GM12878 (cell line): ENCODE data around the gene GPER1. TPM values are rescaled to one million over a fixed set of nuclear protein-coding genes. Genes with fewer than 3 reads are reported as not detected.
A peak's percentile ranks its signal among the peaks of the same experiment; 100 is the strongest.

Experiments used
- EGR1 ChIP-seq, 2 experiments: IDR thresholded peaks; 1 replicate in 1 of 2; 2 replicates in 1 of 2; pipeline ENCODE4 v1.6.1; 2011 to 2012; ENCODE audit warnings: low read depth in 2 of 2, low read length in 2 of 2, borderline replicate concordance in 1 of 2, mild to moderate bottlenecking in 1 of 2, moderate library complexity in 1 of 2
- ESRRA ChIP-seq: IDR thresholded peaks from 2 replicates; pipeline ENCODE4 v1.6.1; 2012; ENCODE audit warnings: mild to moderate bottlenecking, low read length, improper control_type of control experiment
- FOXM1 ChIP-seq: IDR thresholded peaks from 2 replicates; pipeline ENCODE4 v1.6.1; 2012; ENCODE audit warnings: low read depth, mild to moderate bottlenecking, inconsistent platforms, low read length, moderate library complexity
- HCFC1 ChIP-seq: fragments of 150-350 bp; IDR thresholded peaks from 2 replicates; pipeline ENCODE4 v1.6.1; 2014; ENCODE audit warnings: low read length
- HDAC6 ChIP-seq: fragments of 200-600 bp; sonication (generic); IDR thresholded peaks from one replicate; pipeline ENCODE4 v1.8.0; 2017; ENCODE audit warnings: antibody characterized with exemption; ENCODE audit not compliant: unreplicated experiment
- IKZF2 ChIP-seq, 2 experiments: fragments of 450-650 bp; IDR thresholded peaks; 2 replicates each; pipeline ENCODE4 v1.6.1; 2017; ENCODE audit warnings: mild to moderate bottlenecking in 2 of 2, moderate library complexity in 2 of 2
- KLF5 ChIP-seq: fragments of 450-650 bp; IDR thresholded peaks from 2 replicates; pipeline ENCODE4 v1.6.1; 2014; ENCODE audit warnings: mild to moderate bottlenecking; ENCODE audit not compliant: partially characterized antibody
- MEF2A ChIP-seq: IDR thresholded peaks from 2 replicates; pipeline ENCODE4 v1.6.1; 2011; ENCODE audit warnings: low read depth, mild to moderate bottlenecking, low read length, moderate library complexity; ENCODE audit not compliant: insufficient read depth
- MEF2B ChIP-seq: fragments of 450-650 bp; IDR thresholded peaks from 2 replicates; pipeline ENCODE4 v1.6.1; 2018; ENCODE audit warnings: mild to moderate bottlenecking, moderate library complexity; ENCODE audit not compliant: partially characterized antibody, poor library complexity, severe bottlenecking
- NFIC ChIP-seq: IDR thresholded peaks from 2 replicates; pipeline ENCODE4 v1.6.1; 2012; ENCODE audit warnings: low read depth, mild to moderate bottlenecking, inconsistent platforms, low read length, moderate library complexity
- NR2F1 ChIP-seq: fragments of 450-650 bp; conservative IDR thresholded peaks from 2 replicates; pipeline ENCODE4 v1.6.1; 2017; ENCODE audit warnings: mild to moderate bottlenecking
- NRF1 ChIP-seq: conservative IDR thresholded peaks from 2 replicates; pipeline ENCODE4 v1.6.1; 2011; ENCODE audit warnings: mild to moderate bottlenecking, low read depth, low read length, improper control_type of control experiment
- PML ChIP-seq: IDR thresholded peaks from 2 replicates; pipeline ENCODE4 v1.6.1; 2012; ENCODE audit warnings: low read length, inconsistent platforms
- RELA ChIP-seq: fragments of 450-650 bp; IDR thresholded peaks from 2 replicates; pipeline ENCODE4 v1.8.0; 2014; ENCODE audit warnings: borderline replicate concordance; ENCODE audit not compliant: partially characterized antibody
- RUNX3 ChIP-seq: IDR thresholded peaks from 2 replicates; pipeline ENCODE4 v1.6.1; 2012; ENCODE audit warnings: low read length, inconsistent platforms
- SIX5 ChIP-seq: IDR thresholded peaks from 2 replicates; pipeline ENCODE4 v1.6.1; 2011; ENCODE audit warnings: mild to moderate bottlenecking, low read depth, low read length, moderate library complexity; ENCODE audit not compliant: severe bottlenecking
- SREBF1 ChIP-seq: IDR thresholded peaks from 2 replicates; pipeline ENCODE4 v1.6.1; 2012; ENCODE audit warnings: mild to moderate bottlenecking, low read length
- SUPT20H ChIP-seq: IDR thresholded peaks from 2 replicates; pipeline ENCODE4 v1.6.1; 2011; ENCODE audit warnings: low read depth, mild to moderate bottlenecking, low read length, moderate library complexity, borderline replicate concordance; ENCODE audit not compliant: control insufficient read depth
- TARDBP ChIP-seq: IDR thresholded peaks from 2 replicates; pipeline ENCODE4 v1.6.1; 2016; ENCODE audit warnings: borderline replicate concordance
- ZBTB40 ChIP-seq: fragments of 450-650 bp; IDR thresholded peaks from 2 replicates; pipeline ENCODE4 v1.6.1; 2016; ENCODE audit warnings: mild to moderate bottlenecking, moderate library complexity, borderline replicate concordance
- ZSCAN29 ChIP-seq: fragments of 450-650 bp; IDR thresholded peaks from 2 replicates; pipeline ENCODE4 v1.6.1; 2017; ENCODE audit warnings: mild to moderate bottlenecking, moderate library complexity
- polyA plus RNA-seq, 11 experiments: library from polyadenylated mRNA; depleted of rRNA in 4 of 11; unstranded in 6 of 11; stranded (reverse) in 5 of 11; fragments of >200 nt; fragmentation: Nextera tagmentation in 4 of 11; fragmentation: Illumina TruSeq in 1 of 11; extraction: Ambion mirVana in 4 of 11; extraction: Trizol in 1 of 11; gene quantifications; 1 replicate in 1 of 11; 2 replicates in 10 of 11; pipeline versions ENCODE4 v1.2.1 to v1.2.3, GENCODE V29; 2011 to 2016; ENCODE audit warnings: inconsistent platforms in 2 of 11, missing spikeins in 2 of 11, low read depth in 1 of 11
- total RNA-seq, 4 experiments: library from RNA; depleted of rRNA in 3 of 4; stranded (reverse); fragments of >200 nt in 3 of 4; fragmentation: Illumina TruSeq in 1 of 4; extraction: Trizol in 1 of 4; gene quantifications; 2 replicates each; pipeline versions ENCODE4 v1.2.1 to v1.2.3, GENCODE V29; 2013 to 2021
- TF ChIP-seq, protein P1 (sequence below): IDR thresholded peaks from 2 replicates; pipeline ENCODE4 v1.6.1; 2011; ENCODE audit warnings: borderline replicate concordance, low read depth, mild to moderate bottlenecking, moderate library complexity, low read length; ENCODE audit not compliant: insufficient read depth, poor library complexity, severe bottlenecking

GPER1 gene
- total and polyA plus RNA-seq, 10 of the 15 experiments (the other 5 are each of a cell fraction or from before 2014, with no cell fraction given), result 0.03 to 6.5 (median 2.6) TPM

DNA sequence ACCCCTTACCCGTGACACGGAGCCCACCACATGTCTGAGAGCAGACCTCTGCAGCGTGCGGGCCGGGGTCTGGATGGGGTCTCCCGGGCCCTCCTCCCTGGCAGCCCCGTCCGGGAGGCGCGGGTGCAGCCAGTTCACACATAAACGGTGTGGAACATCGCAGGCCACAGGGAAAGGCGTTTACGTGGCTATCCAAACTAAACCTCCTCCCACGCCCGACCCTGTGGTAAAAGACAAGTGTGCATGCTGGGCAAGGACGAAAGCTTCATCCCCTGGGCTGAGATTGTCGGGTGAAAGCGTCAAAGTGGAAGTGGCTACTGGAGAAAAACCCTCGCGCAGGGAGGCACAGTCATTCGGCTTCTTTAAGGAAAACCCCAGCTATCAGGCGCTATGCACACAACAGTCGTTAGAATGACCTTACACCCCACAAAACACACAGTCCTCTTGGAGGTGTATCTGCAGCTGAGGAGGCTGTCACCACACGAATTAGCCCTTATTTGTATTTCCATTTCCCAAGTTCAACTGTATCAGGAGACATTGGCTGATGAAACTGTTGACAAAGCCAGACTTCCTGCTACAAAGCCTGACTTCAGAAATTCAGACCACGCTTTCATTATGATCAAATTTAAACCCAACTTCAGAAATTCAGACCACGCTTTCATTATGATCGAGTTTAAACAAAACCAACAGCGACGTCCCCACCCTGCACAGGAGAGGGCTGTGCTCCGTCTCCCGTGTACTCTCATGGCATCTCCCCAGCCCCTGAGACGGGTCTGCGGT lies 15.3 kb downstream of the GPER1 start (continued):
- no peak for TF ChIP-seq ZBTB40
- TF ChIP-seq RUNX3, result peak; percentile 74; the same call in 1 of the 2 replicates
- peak; percentile 53; the same call in 1 of the 2 replicates for TF ChIP-seq FOXM1
- TF ChIP-seq, protein P1, sequence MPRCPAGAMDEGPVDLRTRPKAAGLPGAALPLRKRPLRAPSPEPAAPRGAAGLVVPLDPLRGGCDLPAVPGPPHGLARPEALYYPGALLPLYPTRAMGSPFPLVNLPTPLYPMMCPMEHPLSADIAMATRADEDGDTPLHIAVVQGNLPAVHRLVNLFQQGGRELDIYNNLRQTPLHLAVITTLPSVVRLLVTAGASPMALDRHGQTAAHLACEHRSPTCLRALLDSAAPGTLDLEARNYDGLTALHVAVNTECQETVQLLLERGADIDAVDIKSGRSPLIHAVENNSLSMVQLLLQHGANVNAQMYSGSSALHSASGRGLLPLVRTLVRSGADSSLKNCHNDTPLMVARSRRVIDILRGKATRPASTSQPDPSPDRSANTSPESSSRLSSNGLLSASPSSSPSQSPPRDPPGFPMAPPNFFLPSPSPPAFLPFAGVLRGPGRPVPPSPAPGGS, result no peak
- TF ChIP-seq EGR1 (IDR thresholded peaks at IDR 0.05; ENCODE audit: borderline replicate concordance in 1 of 2, low read depth in 2 of 2, low read length in 2 of 2), result peak in 1 of 2 experiments; percentile 77; a peak in 2 of 3 replicates
- TF ChIP-seq IKZF2 (IDR thresholded peaks at IDR 0.05), result peak; percentile 84 to 89
- TF ChIP-seq ESRRA, result no peak
- no peak for TF ChIP-seq SREBF1
- no peak for TF ChIP-seq ZSCAN29
- no peak for TF ChIP-seq HDAC6
- TF ChIP-seq MEF2B, result peak; percentile 25
- TF ChIP-seq PML, result peak; percentile 50; the same call in 1 of the 2 replicates
- peak; percentile 96 for TF ChIP-seq NR2F1
- no peak for TF ChIP-seq TARDBP
- peak; percentile 15 for TF ChIP-seq KLF5
- no peak for TF ChIP-seq SIX5
- peak; percentile 51; the same call in 1 of the 2 replicates for TF ChIP-seq NFIC
- peak; percentile 64 for TF ChIP-seq RELA
- no peak for TF ChIP-seq SUPT20H
- TF ChIP-seq NRF1, result no peak
- no peak for TF ChIP-seq HCFC1
- 0 out of 2 replicates have a peak, but pooled peaks have one; percentile 25 for TF ChIP-seq MEF2A
- TF ChIP-seq, all 136 proteins: peak for 47
